ENCODE results near the gene AOPEP.

The AOPEP gene

DNA sequence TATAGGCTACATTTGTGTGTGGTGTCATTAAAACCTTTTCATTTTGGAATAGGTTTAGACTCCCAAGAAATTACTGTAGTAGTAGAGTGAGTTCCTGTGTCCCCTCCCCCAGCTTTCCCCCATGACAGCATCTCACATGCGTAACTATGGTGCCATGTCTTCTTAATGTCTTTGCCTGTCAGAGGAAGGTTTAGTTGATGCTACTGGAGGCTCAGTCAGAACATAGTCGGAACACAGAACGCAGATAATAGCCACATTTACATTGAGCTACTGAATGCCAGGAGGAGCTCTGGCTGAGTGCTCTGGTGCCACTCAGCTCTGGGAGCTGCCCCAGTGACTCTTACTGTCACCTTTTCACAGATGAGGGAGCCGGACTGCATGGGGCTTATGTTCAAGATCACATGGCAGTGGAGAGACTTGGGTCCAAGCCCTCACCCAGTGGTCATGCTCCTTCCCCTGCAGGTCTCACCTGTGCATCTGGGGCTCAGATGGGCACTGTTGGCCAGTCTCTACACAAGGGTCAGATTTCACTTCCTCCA lies 223.6 kb downstream of the AOPEP start:
- Histone ChIP-seq H3K9me2 (replicated peaks; ENCODE audit: low read depth, low read length) (no peaks in the 10 kb centered on the region), H3K9ac (ENCODE audit: low read depth, low read length, poor library complexity, severe bottlenecking) (no peak overlapping the region), H3K4me3 (ENCODE audit: low read length, poor library complexity, severe bottlenecking) (no peak overlapping the region), H3K79me2 (ENCODE audit: insufficient read depth, low read length) (no peaks in the 10 kb centered on the region), H3F3A (ENCODE audit: low read depth) (no peaks in the 10 kb centered on the region), H3K9me3 (ENCODE audit: insufficient read depth, low read depth, low read length) (no peaks in the 10 kb centered on the region), H3K27me3 (ENCODE audit: insufficient read depth, low read length, poor library complexity, severe bottlenecking) (no peaks in the 10 kb centered on the region), H2AFZ (ENCODE audit: low read length) (no peak overlapping the region), H3K4me2 (ENCODE audit: low read depth, low read length, poor library complexity, severe bottlenecking) (no peak overlapping the region), H4K20me1 (ENCODE audit: insufficient read depth, low read length, poor library complexity, severe bottlenecking) (no peaks in the 10 kb centered on the region), H3K4me1 (ENCODE audit: insufficient read depth, low read length, poor library complexity, severe bottlenecking) (peaks cover 33% of the 10 kb centered on the region), H3K36me3 (ENCODE audit: insufficient read depth, low read length) (no peaks in the 10 kb centered on the region)
- TF ChIP-seq EZH2phosphoT487 (IDR thresholded peaks at IDR 0.05; ENCODE audit: borderline replicate concordance) (no peak), CTCF (conservative IDR thresholded peaks at IDR 0.05; ENCODE audit: low read length) (no peak)

DNA sequence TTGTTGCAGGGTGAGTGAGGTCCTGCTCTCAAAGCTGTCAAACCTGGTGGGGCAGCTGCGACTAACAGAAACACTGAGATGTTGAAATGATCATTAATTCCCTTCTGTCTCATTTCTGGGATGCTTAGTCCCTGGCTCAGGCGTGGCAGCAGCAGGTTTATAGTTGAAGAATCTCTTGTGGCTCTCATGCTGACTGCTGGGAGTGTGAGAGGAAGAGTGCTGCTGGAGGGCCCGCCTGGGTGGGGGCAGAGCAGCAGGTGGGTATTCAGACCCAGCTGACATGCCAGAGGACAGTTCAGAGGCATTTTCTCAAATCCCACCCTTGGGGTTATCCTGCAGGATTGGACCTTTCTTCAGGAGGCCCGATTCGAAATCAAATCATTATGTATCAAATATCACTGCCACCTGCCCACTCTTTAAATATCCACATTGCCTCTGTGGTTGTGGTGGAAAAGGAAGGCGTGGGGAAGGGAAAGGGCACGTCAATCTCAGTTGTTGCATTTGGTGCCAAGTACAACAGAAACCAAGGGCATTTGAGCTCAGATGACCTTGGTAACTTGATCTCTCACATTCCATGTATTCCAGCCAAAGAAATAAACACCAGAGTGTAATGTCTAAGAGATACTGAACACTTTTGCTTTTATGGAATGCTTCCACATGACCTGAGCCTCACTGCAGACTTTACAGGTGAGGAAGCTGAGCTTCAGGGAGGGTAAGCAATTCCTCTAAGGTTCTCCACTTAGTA lies 224.3 kb downstream of the AOPEP start:
- H3K9me3 ChIP-seq (ENCODE audit: insufficient read depth, low read depth, low read length): no peaks in the 10 kb centered on the region
- no peaks in the 10 kb centered on the region for H3K36me3 ChIP-seq (ENCODE audit: insufficient read depth, low read length)
- H3K9ac ChIP-seq (ENCODE audit: low read depth, low read length, poor library complexity, severe bottlenecking): no peak overlapping the region
- no peaks in the 10 kb centered on the region for H3K27me3 ChIP-seq (ENCODE audit: insufficient read depth, low read length, poor library complexity, severe bottlenecking)
- no peaks in the 10 kb centered on the region for H4K20me1 ChIP-seq (ENCODE audit: insufficient read depth, low read length, poor library complexity, severe bottlenecking)
- no peak overlapping the region for H3K4me2 ChIP-seq (ENCODE audit: low read depth, low read length, poor library complexity, severe bottlenecking)
- TF ChIP-seq CTCF (conservative IDR thresholded peaks at IDR 0.05; ENCODE audit: low read length): no peak
- TF ChIP-seq EZH2phosphoT487 (IDR thresholded peaks at IDR 0.05; ENCODE audit: borderline replicate concordance): no peak
- no peak overlapping the region for H2AFZ ChIP-seq (ENCODE audit: low read length)
- no peak overlapping the region for H3K4me3 ChIP-seq (ENCODE audit: low read length, poor library complexity, severe bottlenecking)
- H3K4me1 ChIP-seq (ENCODE audit: insufficient read depth, low read length, poor library complexity, severe bottlenecking): peaks cover 33% of the 10 kb centered on the region
- H3F3A ChIP-seq (ENCODE audit: low read depth): no peaks in the 10 kb centered on the region
- no peaks in the 10 kb centered on the region for H3K79me2 ChIP-seq (ENCODE audit: insufficient read depth, low read length)
- H3K9me2 ChIP-seq (replicated peaks; ENCODE audit: low read depth, low read length): no peaks in the 10 kb centered on the region

- Histone ChIP-seq H3K9me2 (replicated peaks; ENCODE audit: low read depth, low read length) (no peaks in the 10 kb centered on the region), H3K9ac (ENCODE audit: low read depth, low read length, poor library complexity, severe bottlenecking) (no peak overlapping the region), H2AFZ (ENCODE audit: low read length) (peak overlapping the region; percentile 22; the same call in 1 of the 2 replicates), H4K20me1 (ENCODE audit: insufficient read depth, low read length, poor library complexity, severe bottlenecking) (no peaks in the 10 kb centered on the region), H3F3A (ENCODE audit: low read depth) (no peaks in the 10 kb centered on the region), H3K36me3 (ENCODE audit: insufficient read depth, low read length) (peaks cover 5% of the 10 kb centered on the region; the same call in 1 of the 2 replicates), H3K9me3 (ENCODE audit: insufficient read depth, low read depth, low read length) (no peaks in the 10 kb centered on the region), H3K79me2 (ENCODE audit: insufficient read depth, low read length) (no peaks in the 10 kb centered on the region), H3K27me3 (ENCODE audit: insufficient read depth, low read length, poor library complexity, severe bottlenecking) (no peaks in the 10 kb centered on the region), H3K4me3 (ENCODE audit: low read length, poor library complexity, severe bottlenecking) (no peak overlapping the region), H3K4me1 (ENCODE audit: insufficient read depth, low read length, poor library complexity, severe bottlenecking) (peaks cover 33% of the 10 kb centered on the region), H3K4me2 (ENCODE audit: low read depth, low read length, poor library complexity, severe bottlenecking) (peak overlapping the region; percentile 53)
- TF ChIP-seq EZH2phosphoT487 (IDR thresholded peaks at IDR 0.05; ENCODE audit: borderline replicate concordance) (no peak), CTCF (conservative IDR thresholded peaks at IDR 0.05; ENCODE audit: low read length) (no peak)
These were observed 225.0 kb downstream of the AOPEP start for GRCh38 chr9:94951324-94952135.
